ENCODE results near the gene TRAF3. TPM values are rescaled to one million over a fixed set of nuclear protein-coding genes. Genes with fewer than 3 reads are reported as not detected.

TRAF3 gene
- total RNA-seq, 1 donor from 2014 or later: 18.8 TPM

DNA sequence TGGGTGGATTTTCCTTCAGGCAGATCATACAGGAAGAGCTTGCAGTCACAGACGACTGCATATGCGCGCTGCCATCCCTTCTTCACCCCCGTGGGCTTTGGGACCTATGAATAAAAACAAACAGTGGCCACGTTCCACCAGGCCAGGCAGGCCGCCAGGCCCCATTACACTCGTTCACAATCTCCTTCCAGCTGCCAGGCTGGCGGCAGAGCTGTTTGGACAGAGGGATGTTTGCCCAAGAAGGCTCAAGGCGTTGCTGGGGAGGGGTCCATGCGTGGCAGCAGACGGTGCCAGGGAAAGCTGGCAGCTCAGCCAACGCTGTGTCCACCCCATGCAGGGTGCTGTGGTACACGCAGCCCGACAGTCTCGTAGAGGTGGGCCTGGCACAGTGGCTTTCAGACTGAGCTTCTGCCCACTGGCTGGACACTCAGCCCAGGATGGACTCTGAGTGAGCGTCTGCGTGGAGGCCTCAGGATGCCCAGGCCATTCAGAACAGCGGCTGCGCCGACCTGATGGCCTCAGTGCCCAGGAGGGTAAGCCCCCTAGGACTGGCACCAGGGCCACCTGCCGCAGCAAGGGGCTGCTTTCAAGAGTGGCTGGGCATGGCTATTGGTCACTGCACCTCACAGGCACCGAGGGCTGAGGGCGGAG lies 172.7 kb downstream of the TRAF3 start:
- ATAC-seq (peak; percentile 23), DNase-seq (ENCODE audit: low spot score) (no peak)
- intact Hi-C loops (cut with DNase I): no loop called here

DNA sequence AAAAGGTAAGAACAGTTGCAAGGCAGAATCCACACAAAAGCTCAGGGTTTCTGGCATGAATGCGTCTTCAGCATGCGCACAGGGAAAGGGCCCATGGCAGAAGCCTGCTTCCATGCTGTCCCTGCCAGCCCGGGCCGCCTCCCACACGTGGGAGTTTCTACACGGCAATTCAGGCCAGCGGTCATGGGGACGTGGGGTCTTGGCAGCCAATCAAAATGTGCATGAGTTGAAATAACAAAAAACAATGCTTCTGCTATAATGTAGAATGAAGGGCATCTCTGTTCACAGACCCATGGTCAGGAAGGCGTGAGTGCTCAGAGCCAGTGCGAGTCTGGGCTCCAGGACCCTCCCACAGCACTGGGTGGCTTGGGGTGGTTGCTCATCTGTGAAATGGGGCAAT lies 173.8 kb downstream of the TRAF3 start:
- DNase-seq (ENCODE audit: low spot score): no peak
- intact Hi-C loops (cut with DNase I): no loop called here
- peak; percentile 65 for ATAC-seq

DNA sequence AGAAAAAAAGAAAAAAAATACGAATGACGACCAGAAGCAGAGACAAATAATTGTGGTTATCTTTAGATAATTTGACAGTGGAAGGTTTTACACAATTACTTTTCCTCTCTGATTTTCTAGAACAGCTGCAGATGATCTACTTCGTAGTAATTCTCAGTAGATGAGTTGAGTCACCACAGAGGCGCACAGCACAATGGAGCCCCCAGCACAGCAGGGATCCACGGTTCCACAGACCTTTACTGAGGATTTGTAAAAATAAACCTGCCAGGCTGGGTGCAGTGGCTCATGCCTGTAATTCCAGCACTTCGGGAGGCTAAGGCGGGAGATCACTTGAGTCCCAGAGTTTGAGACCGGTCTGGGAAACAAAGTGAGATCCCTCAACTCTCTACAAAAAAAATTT lies 174.6 kb downstream of the TRAF3 start:
- ATAC-seq: no peak
- DNase-seq (ENCODE audit: low spot score): no peak
- intact Hi-C loops (cut with DNase I): no loop called here

DNA sequence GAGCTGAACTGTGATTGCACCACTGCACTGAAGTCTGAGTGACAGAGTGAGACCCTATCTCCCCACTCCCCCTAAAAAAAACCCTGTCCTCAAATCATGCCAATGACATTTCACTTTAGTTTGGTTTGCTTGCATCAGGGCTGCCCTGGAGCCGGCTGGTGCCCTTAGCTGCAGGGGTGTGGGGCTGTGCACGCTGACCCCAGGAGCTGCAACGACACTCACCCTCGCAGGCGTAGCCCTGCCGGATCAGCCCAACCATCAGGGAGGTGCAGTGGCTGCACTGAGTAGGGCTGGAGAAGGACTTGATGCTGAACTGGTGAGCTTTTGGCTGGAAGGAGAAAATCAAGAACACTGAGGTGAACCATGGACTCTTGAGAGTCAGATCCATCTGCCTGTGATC lies 175.0 kb downstream of the TRAF3 start:
- intact Hi-C loops (cut with DNase I): no loop called here
- ATAC-seq (no peak), DNase-seq (ENCODE audit: low spot score) (no peak)

DNA sequence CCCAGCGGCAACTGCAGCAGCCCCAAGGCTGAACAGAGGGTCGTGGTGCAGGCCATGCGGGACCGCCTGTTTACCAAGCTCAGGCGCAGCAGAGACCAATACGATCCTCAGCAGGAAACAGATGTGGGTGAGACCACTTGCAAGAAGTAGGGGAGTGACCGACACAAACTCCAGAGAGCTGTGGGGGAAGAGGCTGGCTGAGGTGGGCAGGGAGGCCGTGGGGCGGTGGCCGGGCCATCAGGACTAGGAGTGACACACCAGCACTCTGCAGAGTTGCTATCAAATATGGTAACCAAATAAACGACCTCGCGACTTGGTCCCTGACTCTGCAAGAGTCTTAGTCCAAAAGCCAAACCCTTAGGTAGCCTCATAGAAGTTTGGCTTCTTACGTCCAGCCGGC lies 175.9 kb downstream of the TRAF3 start:
- intact Hi-C loops (cut with DNase I): no loop called here
- DNase-seq (ENCODE audit: low spot score) (no peak), ATAC-seq (no peak)

DNA sequence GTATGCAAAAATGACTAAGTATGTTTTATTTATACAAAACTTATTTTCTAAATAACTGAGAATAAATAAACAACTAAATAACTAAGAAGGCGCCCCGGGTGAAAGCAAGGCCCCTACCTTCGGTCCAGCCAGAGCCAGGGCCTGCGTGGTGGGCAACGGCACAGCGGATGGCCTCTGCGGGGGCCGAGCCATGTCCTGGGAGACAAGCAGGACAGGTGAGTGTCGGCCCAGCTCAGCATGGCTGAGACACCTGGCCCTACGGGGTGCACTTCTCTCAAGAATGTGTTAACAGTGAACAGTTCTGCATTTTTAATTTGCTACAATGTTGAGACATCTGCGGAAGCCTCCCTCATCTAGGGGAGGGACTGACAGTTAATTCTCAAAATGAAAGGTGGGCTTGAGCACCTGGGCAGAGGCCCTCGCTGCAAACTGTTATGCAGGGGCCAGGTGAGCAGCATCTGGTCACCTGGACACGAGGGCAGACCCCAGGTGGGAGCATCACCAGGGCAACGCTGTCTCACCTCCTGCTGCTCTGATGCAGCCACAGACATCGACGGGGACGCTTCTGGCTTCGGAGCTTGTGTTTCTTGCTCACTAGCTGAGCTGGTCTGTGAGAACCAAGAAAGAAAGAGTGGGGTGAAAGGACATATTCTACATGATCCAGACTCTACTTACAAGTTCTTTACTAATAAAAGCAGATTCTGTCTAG lies 177.0 kb downstream of the TRAF3 start:
- intact Hi-C loops (cut with DNase I): no loop called here
- no peak for DNase-seq (ENCODE audit: low spot score)
- no peak for ATAC-seq

DNA sequence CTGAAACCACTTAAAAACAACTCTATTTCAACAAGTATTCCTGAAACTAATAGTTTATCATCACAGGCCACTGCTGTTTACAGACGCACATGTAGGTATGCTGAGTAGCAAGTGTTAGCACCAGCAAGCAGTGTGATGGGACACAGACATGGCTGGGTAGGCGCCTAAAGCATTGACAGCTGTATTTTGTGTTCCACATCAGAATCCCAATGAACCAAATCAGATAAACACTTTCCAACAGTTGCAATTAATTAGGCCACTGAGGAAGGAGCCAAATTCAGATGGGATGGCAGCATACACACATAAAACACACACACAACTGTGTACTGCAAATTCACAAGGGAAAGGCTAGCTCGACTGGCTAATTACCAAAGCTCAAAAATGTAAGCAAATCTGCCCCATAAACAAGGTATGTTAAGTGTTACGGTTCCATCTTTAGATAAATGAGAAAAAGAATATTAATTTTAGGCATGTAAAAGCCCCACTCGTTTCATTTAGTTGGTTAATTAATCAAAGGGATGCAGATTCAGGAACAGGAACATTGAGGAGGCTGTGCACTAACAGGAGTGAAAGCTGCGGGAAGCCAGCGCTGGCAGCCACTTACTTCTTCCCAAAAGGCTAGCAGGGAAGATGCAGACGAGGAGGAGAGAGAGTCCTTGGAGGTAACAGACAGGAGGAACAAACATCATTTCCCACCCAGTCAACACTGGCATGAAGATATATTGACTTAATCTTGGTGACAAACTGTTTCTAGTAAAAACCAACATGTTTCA lies 178.6 kb downstream of the TRAF3 start:
- DNase-seq (ENCODE audit: low spot score): no peak
- no peak for ATAC-seq
- intact Hi-C loops (cut with DNase I): no loop called here

DNA sequence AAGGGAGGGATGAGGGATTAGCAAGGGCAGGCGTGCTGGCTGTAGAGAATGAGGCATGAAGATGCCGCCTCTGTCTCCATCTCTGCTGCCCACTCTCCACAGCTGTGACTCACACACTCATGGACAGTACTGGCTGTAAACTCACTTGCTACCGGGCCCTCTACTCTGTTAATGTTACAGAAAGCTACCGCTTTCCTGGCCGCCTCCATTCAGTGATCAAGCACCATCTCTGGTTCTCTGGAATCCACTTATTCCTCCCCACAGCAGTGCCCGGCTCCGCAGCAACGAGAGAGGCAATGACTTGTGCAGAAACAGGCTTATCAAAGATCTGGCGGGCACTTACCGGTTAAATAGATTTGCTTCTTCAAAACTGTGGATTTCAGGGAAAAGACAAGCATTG lies 180.0 kb downstream of the TRAF3 start:
- intact Hi-C loops (cut with DNase I): no loop called here
- no peak for DNase-seq (ENCODE audit: low spot score)
- ATAC-seq: no peak

DNA sequence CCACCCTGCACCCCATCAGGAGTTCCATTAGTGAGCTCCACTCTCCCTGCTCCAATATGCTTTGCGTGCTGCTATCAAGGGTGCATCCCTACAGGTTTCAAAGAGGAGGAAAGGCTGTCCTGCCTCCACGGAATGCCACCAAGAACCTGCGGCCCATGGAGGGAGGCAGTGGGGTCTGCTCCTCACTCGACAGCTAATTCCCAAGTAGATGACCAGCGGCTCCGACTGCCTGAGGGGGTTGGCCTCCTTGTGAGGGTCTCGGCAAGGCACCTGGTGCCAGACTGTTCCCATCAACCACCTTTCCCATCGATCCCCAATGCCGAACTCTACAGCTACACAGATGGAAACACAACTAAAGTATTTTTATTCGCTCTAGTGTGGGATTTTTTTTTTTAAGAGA lies 181.2 kb downstream of the TRAF3 start:
- DNase-seq (ENCODE audit: low spot score) (no peak), ATAC-seq (no peak)
- intact Hi-C loops (cut with DNase I): no loop called here

Other genes with a start within 250 kb of the TRAF3 start
- gene RCOR1, start 184.8 kb upstream of the TRAF3 start, total RNA-seq: 19.9 TPM
- gene AMN, start 145.2 kb downstream of the TRAF3 start, total RNA-seq: 0.40 TPM

Measured in sciatic nerve (tissue), 2 donors.